GM10248 (cell line): Measurements from ENCODE around the gene ABCC10.

Source experiments
- CTCF ChIA-PET: fragments of 300-600 bp; sonication (Branson Sonifier 250); formaldehyde crosslinking; extraction: SDS; loops from one replicate; lab custom pipeline; 2021; ENCODE audit warnings: antibody characterized with exemption; lab: Yijun Ruan, JAX
- POLR2A ChIA-PET: fragments of 350-650 bp; sonication (Branson Sonifier 250); formaldehyde crosslinking; extraction: SDS; loops from one replicate; lab custom pipeline; 2020; ENCODE audit warnings: antibody characterized with exemption; lab: Yijun Ruan, JAX
- DNase-seq: peaks from one replicate; pipeline ENCODE4 v3.0.0; 2012; ENCODE audit errors: extremely low spot score
- TF ChIP-seq, protein P1 (sequence below): IDR thresholded peaks from 2 replicates; pipeline ENCODE4 v1.5.1; 2012; ENCODE audit warnings: mild to moderate bottlenecking, low read depth; ENCODE audit errors: extremely low read depth, missing control alignments, control extremely low read depth

Gene ABCC10

DNA sequence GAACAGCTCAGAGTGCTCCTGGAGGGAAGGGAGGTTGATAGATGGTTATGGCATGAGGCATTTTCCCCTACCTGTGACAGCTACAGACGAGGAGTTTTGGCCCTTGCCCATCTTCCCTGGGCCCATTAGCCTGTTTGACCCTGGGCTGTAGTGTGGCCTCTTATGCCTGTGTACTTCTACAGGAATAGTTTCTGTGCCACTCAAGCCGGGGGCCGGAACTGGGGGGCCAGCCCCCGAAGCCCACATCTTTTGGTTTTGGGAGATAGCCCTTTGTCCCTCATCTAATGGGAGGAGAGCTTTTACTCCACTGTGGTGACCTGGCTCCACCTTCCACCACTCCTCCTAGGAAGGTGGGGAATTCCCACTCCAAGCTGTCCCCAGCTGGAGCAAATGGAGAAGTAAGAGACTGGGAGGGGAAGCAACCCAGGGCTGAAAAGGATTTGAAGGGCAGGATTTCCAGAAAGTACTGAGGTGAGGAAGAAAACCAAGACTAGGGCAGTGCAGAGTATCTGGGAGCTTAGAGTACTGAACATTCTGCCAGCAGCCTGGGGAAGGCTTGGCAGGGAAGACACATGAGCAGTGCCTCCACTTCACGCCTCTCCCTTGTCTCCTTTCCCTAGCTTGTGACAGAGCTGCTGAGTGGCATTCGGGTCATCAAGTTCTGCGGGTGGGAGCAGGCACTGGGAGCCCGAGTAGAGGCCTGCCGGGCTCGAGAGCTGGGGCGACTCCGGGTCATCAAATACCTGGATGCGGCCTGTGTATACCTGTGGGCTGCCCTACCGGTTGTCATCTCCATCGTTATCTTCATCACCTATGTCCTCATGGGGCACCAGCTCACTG, 6.9 kb downstream of the ABCC10 start:
- ChIA-PET POLR2A (no interaction called here), CTCF (interaction anchor here (0.9 to 3.3 kb wide), 7 partner anchors 8 to 179 kb away, joined by 3 to 10 read pairs (median 5); no protein-coding TSS in a partner anchor)
- TF ChIP-seq, protein P1, sequence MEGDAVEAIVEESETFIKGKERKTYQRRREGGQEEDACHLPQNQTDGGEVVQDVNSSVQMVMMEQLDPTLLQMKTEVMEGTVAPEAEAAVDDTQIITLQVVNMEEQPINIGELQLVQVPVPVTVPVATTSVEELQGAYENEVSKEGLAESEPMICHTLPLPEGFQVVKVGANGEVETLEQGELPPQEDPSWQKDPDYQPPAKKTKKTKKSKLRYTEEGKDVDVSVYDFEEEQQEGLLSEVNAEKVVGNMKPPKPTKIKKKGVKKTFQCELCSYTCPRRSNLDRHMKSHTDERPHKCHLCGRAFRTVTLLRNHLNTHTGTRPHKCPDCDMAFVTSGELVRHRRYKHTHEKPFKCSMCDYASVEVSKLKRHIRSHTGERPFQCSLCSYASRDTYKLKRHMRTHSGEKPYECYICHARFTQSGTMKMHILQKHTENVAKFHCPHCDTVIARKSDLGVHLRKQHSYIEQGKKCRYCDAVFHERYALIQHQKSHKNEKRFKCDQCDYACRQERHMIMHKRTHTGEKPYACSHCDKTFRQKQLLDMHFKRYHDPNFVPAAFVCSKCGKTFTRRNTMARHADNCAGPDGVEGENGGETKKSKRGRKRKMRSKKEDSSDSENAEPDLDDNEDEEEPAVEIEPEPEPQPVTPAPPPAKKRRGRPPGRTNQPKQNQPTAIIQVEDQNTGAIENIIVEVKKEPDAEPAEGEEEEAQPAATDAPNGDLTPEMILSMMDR, result no peak
- no peak for DNase-seq

DNA sequence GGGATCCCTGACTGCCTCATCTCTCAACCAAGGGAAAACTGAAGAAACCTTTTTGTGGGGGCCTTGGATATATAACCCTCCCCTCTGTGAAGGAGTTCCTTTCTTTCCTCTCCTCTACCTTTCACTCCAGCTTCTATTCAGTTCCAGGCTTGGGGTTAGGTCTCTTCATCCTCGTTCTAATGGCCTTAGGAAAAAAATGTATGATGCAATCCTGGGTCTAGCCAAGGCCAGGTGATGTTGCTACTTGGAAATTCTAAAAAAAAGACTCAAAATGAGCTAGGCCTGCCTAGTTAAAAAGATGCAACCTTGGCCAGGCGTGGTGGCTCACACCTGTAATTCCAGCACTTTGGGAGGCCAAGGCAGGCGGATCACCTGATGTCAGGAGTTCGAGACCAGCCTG, 7.6 kb downstream of the ABCC10 start:
- ChIA-PET CTCF (interaction anchor here (1.1 to 4.2 kb wide), 4 partner anchors 9 to 72 kb away, joined by 4 to 16 read pairs (median 8); no protein-coding TSS in a partner anchor), POLR2A (no interaction called here)
- DNase-seq, result no peak
- TF ChIP-seq, protein P1, result no peak

DNA sequence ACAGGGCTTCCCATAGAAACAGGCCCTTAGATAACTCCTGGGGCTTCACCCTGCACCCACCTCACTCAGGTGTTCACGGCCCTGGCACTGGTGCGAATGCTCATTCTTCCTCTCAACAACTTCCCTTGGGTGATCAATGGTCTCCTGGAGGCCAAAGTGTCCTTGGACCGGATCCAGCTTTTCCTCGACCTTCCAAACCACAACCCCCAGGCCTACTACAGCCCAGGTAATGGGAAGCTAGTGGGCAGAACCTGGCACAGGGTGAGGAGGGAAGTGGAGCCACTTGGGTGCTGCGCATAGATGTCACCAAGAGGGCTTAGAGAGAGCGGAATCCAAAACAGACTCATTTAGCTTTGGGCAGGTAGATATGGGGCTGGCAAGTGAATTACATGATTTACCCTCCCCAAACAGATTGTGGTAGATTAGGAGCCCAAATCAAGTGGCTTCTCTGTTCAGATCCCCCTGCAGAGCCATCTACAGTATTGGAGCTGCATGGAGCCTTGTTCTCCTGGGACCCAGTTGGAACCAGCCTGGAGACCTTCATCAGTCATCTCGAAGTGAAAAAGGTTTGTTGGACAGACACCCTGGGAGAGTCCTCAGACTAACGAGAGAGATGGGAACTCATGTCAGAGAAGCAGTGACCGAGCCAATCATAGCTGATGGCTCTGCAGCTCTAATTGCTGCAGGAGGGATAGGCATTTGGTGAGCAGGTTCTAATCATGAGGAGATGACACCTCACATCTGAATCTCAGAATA, 8.5 kb downstream of the ABCC10 start:
- POLR2A ChIA-PET, result no interaction called here
- no peak for DNase-seq
- CTCF ChIA-PET, result interaction anchor here (0.7 to 4.2 kb wide), 4 partner anchors 8 to 71 kb away, joined by 3 to 16 read pairs (median 11); partner anchors contain the start of gene ABCC10
- TF ChIP-seq, protein P1, result no peak

DNA sequence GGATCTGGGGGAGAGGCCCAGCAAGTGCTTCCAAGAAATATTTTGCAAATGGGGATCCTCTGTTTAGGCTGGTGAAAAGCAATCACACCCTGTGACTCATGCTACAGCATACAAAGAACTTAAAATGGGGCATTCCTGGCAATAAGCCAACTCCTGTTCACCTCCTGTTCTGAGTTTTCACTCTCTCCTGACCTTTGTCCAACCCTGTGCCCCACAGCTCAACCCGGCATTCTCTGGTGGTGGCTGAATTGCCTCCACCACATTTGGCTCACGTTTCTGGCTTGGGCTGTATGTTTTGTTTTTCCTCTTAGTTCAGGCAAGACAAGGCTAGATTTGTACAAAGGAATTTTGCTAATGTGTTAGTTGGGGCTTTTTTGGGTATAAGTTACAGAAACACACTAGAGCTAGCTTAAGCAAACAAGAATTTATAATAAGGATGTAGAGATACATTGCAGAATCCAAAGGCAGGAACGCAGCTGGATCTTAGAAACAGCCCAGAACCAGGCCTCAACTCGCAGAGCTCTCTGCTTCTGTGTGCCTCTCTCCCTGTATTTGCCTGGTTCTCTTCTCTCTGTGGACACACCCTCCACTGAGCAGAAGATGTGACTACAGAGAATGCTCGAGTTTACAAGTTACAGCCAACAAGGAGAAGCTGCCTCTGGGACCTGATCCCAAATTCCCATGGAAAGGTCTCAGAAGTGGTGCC, 9.4 kb downstream of the ABCC10 start:
- ChIA-PET POLR2A (no interaction called here), CTCF (interaction anchor here (1.2 to 4.2 kb wide), 4 partner anchors 9 to 70 kb away, joined by 5 to 16 read pairs (median 8); partner anchors contain the start of genes ABCC10 and DLK2)
- no peak for DNase-seq
- TF ChIP-seq, protein P1, result no peak

DNA sequence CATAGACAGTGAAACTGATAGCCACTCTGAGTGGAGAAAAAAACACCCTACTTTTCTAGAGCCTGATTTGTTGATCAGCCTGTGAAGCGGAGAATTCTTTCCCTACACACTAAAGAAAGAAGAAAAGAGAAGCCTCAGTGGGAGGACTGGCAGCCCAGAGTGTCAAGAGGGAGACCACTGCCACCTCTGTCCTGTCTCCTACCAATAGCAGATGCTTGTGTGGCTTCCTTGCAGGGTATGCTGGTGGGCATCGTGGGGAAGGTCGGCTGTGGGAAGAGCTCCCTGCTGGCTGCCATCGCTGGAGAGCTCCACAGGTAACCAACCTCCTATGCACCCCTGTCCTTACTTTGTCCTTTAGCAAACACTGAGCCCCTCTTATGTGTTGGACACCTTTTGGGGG, 10.4 kb downstream of the ABCC10 start:
- DNase-seq, result no peak
- CTCF ChIA-PET, result interaction anchor here (1.2 to 4.2 kb wide), 5 partner anchors 10 to 69 kb away, joined by 3 to 16 read pairs (median 5); partner anchors contain the start of genes ABCC10 and DLK2
- POLR2A ChIA-PET, result no interaction called here
- TF ChIP-seq, protein P1, result no peak
